BLaER1 (cell line): Measurements from ENCODE around the gene CELF2.

Experiments
- H3K27ac ChIP-seq: shearing (Covaris generic); formaldehyde crosslinking; 2 replicates; pipeline ENCODE4 v1.8.1; 2022
- H3K27me3 ChIP-seq: shearing (Covaris generic); formaldehyde crosslinking; 2 replicates; pipeline ENCODE4 v1.8.1; 2022
- H3K36me3 ChIP-seq: shearing (Covaris generic); formaldehyde crosslinking; 2 replicates; pipeline ENCODE4 v1.8.1; 2022
- H3K4me1 ChIP-seq: shearing (Covaris generic); formaldehyde crosslinking; 2 replicates; pipeline ENCODE4 v1.8.1; 2022
- H3K4me2 ChIP-seq: shearing (Covaris generic); formaldehyde crosslinking; 2 replicates; pipeline ENCODE4 v1.8.1; 2022
- H3K4me3 ChIP-seq: shearing (Covaris generic); formaldehyde crosslinking; 2 replicates; pipeline ENCODE4 v1.8.1; 2022
- H3K9ac ChIP-seq: shearing (Covaris generic); formaldehyde crosslinking; 2 replicates; pipeline ENCODE4 v1.8.1; 2022
- H3K9me3 ChIP-seq: shearing (Covaris generic); formaldehyde crosslinking; 2 replicates; pipeline ENCODE4 v1.8.1; 2022
- H4K20me1 ChIP-seq: shearing (Covaris generic); formaldehyde crosslinking; 2 replicates; pipeline ENCODE4 v1.8.1; 2022
- Cebpa-rat ChIP-seq: shearing (Covaris generic); IDR thresholded peaks from 2 replicates; pipeline ENCODE4 v1.8.1; 2022

CELF2 gene

GRCh38 chr10:11138314-11139033, 120.8 kb downstream of the CELF2 start:
- TF ChIP-seq Cebpa-rat = no peak
- Histone ChIP-seq H3K27ac (no peak overlapping the region), H3K27me3 (no peaks in the 10 kb centered on the region), H3K9me3 (peaks cover 8% of the 10 kb centered on the region), H3K4me3 (no peak overlapping the region), H4K20me1 (no peaks in the 10 kb centered on the region), H3K4me1 (peaks cover 25% of the 10 kb centered on the region), H3K36me3 (no peaks in the 10 kb centered on the region), H3K9ac (no peak overlapping the region), H3K4me2 (no peak overlapping the region)

GRCh38 chr10:11140963-11141362, 123.3 kb downstream of the CELF2 start:
- H3K9me3 ChIP-seq = peaks cover 8% of the 10 kb centered on the region
- H3K4me3 ChIP-seq = no peak overlapping the region
- no peaks in the 10 kb centered on the region for H3K36me3 ChIP-seq
- H3K27ac ChIP-seq = no peak overlapping the region
- no peaks in the 10 kb centered on the region for H4K20me1 ChIP-seq
- no peaks in the 10 kb centered on the region for H3K27me3 ChIP-seq
- no peak overlapping the region for H3K9ac ChIP-seq
- peaks cover 32% of the 10 kb centered on the region for H3K4me1 ChIP-seq
- H3K4me2 ChIP-seq = no peak overlapping the region
- TF ChIP-seq Cebpa-rat = no peak

GRCh38 chr10:11141571-11142091, 124.0 kb downstream of the CELF2 start:
- Histone ChIP-seq H3K36me3 (no peaks in the 10 kb centered on the region), H4K20me1 (no peaks in the 10 kb centered on the region), H3K9ac (no peak overlapping the region), H3K27me3 (no peaks in the 10 kb centered on the region), H3K9me3 (peaks cover 8% of the 10 kb centered on the region), H3K4me3 (no peak overlapping the region), H3K4me1 (peaks cover 38% of the 10 kb centered on the region), H3K4me2 (no peak overlapping the region), H3K27ac (no peak overlapping the region)
- TF ChIP-seq Cebpa-rat = no peak

GRCh38 chr10:11142777-11143176, 125.1 kb downstream of the CELF2 start:
- Histone ChIP-seq H3K4me3 (no peak overlapping the region), H3K27me3 (no peaks in the 10 kb centered on the region), H3K4me1 (peaks cover 50% of the 10 kb centered on the region), H4K20me1 (no peaks in the 10 kb centered on the region), H3K4me2 (peak overlapping the region; percentile 37; the same call in 1 of the 2 replicates), H3K27ac (no peak overlapping the region), H3K36me3 (no peaks in the 10 kb centered on the region), H3K9ac (no peak overlapping the region), H3K9me3 (peaks cover 8% of the 10 kb centered on the region)
- TF ChIP-seq Cebpa-rat = no peak

GRCh38 chr10:11143242-11143641, 125.6 kb downstream of the CELF2 start:
- TF ChIP-seq Cebpa-rat = no peak
- peak overlapping the region; percentile 37; the same call in 1 of the 2 replicates for H3K4me2 ChIP-seq
- no peaks in the 10 kb centered on the region for H4K20me1 ChIP-seq
- H3K27ac ChIP-seq = no peak overlapping the region
- H3K9ac ChIP-seq = no peak overlapping the region
- no peaks in the 10 kb centered on the region for H3K27me3 ChIP-seq
- H3K36me3 ChIP-seq = no peaks in the 10 kb centered on the region
- peaks cover 8% of the 10 kb centered on the region for H3K9me3 ChIP-seq
- H3K4me3 ChIP-seq = no peak overlapping the region
- H3K4me1 ChIP-seq = peaks cover 55% of the 10 kb centered on the region

GRCh38 chr10:11144626-11145494, 127.2 kb downstream of the CELF2 start:
- no peak for TF ChIP-seq Cebpa-rat
- H3K27ac ChIP-seq = peak overlapping the region; percentile 53
- H3K4me1 ChIP-seq = peaks cover 71% of the 10 kb centered on the region
- no peaks in the 10 kb centered on the region for H4K20me1 ChIP-seq
- H3K9ac ChIP-seq = peak overlapping the region; percentile 26; the same call in 1 of the 2 replicates
- H3K27me3 ChIP-seq = no peaks in the 10 kb centered on the region
- no peak overlapping the region for H3K4me3 ChIP-seq
- H3K9me3 ChIP-seq = peaks cover 8% of the 10 kb centered on the region
- peak overlapping the region; percentile 74 for H3K4me2 ChIP-seq
- H3K36me3 ChIP-seq = no peaks in the 10 kb centered on the region

- peaks cover 77% of the 10 kb centered on the region for H3K4me1 ChIP-seq
- H3K36me3 ChIP-seq = no peaks in the 10 kb centered on the region
- no peaks in the 10 kb centered on the region for H3K27me3 ChIP-seq
- H3K27ac ChIP-seq = peak overlapping the region; percentile 53
- H3K4me2 ChIP-seq = peak overlapping the region; percentile 74
- no peak for TF ChIP-seq Cebpa-rat
- no peak overlapping the region for H3K4me3 ChIP-seq
- no peaks in the 10 kb centered on the region for H4K20me1 ChIP-seq
- H3K9me3 ChIP-seq = peaks cover 8% of the 10 kb centered on the region
- H3K9ac ChIP-seq = peak overlapping the region; percentile 26; the same call in 1 of the 2 replicates
These were observed 127.8 kb downstream of the CELF2 start for GRCh38 chr10:11145495-11145855.

- peaks cover 82% of the 10 kb centered on the region for H3K4me1 ChIP-seq
- no peaks in the 10 kb centered on the region for H3K27me3 ChIP-seq
- H3K27ac ChIP-seq = no peak overlapping the region
- no peak overlapping the region for H3K9ac ChIP-seq
- no peaks in the 10 kb centered on the region for H4K20me1 ChIP-seq
- peaks cover 8% of the 10 kb centered on the region for H3K9me3 ChIP-seq
- H3K4me3 ChIP-seq = no peak overlapping the region
- no peak for TF ChIP-seq Cebpa-rat
- H3K36me3 ChIP-seq = no peaks in the 10 kb centered on the region
- peak overlapping the region; percentile 83; the same call in 1 of the 2 replicates for H3K4me2 ChIP-seq
These were observed 128.9 kb downstream of the CELF2 start for GRCh38 chr10:11146402-11147171.

GRCh38 chr10:11147722-11148121, 130.1 kb downstream of the CELF2 start:
- Histone ChIP-seq H4K20me1 (no peaks in the 10 kb centered on the region), H3K4me3 (no peak overlapping the region), H3K4me1 (peaks cover 83% of the 10 kb centered on the region), H3K9me3 (peaks cover 4% of the 10 kb centered on the region), H3K36me3 (no peaks in the 10 kb centered on the region), H3K27me3 (no peaks in the 10 kb centered on the region), H3K27ac (no peak overlapping the region), H3K4me2 (peak overlapping the region; percentile 83), H3K9ac (peak overlapping the region; percentile 33; the same call in 1 of the 2 replicates)
- TF ChIP-seq Cebpa-rat = no peak
